Astrocyte of the cerebellum (primary cell): ENCODE measurements around the gene OTUB1.

Source experiments
- DNase-seq: peaks from one replicate; pipeline ENCODE4 v3.0.0-alpha.2; 2011; ENCODE audit warnings: low read depth
- H3K4me3 ChIP-seq: 2 replicates; pipeline ENCODE4 v1.5.1; 2011; ENCODE audit warnings: mild to moderate bottlenecking, low read depth, low read length, moderate library complexity
- in situ Hi-C: cut with HindIII; loops from 2 replicates; pipeline ENCODE4 v1.10.0; 2017; ENCODE audit warnings: low sequenced_read_pairs
- TF ChIP-seq, protein P1 (sequence below): IDR thresholded peaks from 2 replicates; pipeline ENCODE4 v1.5.1; 2012; ENCODE audit warnings: low read length, low read depth, moderate library complexity, mild to moderate bottlenecking; ENCODE audit errors: missing control alignments

Gene OTUB1

DNA sequence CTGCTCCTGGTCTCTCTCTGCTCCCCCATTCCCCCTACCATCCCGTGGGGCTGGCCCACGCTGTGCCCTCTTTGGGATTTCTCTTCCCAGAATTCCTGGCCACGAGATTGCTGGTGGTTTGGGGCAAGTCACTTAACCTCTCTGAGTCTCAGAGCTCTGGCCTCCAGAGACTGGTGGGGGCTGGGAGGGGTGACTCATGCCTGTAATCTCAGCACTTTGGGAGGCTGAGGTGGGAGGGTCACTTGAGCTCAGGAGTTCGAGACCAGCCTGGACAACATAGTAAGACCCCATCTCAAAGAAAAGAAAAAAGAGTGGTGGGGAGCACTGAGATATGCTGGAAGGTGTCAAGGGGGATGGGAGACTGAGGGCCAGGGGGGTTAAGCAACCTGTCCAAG, 18.3 kb downstream of the OTUB1 start:
- in situ Hi-C loops = loop anchor here (5.0 to 10.0 kb wide), 3 partner anchors 70 to 158 kb away; no protein-coding TSS in a partner anchor
- DNase-seq = no peak
- no peak overlapping the region for H3K4me3 ChIP-seq
- TF ChIP-seq, protein P1, sequence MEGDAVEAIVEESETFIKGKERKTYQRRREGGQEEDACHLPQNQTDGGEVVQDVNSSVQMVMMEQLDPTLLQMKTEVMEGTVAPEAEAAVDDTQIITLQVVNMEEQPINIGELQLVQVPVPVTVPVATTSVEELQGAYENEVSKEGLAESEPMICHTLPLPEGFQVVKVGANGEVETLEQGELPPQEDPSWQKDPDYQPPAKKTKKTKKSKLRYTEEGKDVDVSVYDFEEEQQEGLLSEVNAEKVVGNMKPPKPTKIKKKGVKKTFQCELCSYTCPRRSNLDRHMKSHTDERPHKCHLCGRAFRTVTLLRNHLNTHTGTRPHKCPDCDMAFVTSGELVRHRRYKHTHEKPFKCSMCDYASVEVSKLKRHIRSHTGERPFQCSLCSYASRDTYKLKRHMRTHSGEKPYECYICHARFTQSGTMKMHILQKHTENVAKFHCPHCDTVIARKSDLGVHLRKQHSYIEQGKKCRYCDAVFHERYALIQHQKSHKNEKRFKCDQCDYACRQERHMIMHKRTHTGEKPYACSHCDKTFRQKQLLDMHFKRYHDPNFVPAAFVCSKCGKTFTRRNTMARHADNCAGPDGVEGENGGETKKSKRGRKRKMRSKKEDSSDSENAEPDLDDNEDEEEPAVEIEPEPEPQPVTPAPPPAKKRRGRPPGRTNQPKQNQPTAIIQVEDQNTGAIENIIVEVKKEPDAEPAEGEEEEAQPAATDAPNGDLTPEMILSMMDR = no peak

DNA sequence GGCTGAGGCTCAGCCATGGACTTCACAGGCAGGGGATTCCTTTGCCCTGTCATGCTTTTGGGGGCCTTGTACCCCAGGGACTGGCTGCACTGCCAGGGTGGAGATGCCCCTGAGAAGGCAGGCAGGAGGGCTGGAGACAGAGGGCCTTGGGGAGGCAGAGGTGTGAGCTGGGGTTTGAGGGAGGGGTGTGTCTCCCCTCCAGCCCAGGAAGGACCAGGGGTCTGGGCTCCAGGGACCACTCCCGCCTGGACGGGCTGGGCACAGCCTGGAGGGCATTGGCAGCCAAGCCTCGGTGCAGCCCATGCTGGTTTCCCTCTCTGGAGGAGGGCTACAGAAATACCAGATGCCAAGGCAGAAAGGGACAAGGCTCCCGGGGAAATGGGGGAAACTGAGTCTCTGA, 19.5 kb downstream of the OTUB1 start:
- in situ Hi-C loops = loop anchor here (5.0 to 10.0 kb wide), 3 partner anchors 47 to 87 kb away; no protein-coding TSS in a partner anchor
- no peak overlapping the region for H3K4me3 ChIP-seq
- TF ChIP-seq, protein P1 = no peak
- DNase-seq = no peak

DNA sequence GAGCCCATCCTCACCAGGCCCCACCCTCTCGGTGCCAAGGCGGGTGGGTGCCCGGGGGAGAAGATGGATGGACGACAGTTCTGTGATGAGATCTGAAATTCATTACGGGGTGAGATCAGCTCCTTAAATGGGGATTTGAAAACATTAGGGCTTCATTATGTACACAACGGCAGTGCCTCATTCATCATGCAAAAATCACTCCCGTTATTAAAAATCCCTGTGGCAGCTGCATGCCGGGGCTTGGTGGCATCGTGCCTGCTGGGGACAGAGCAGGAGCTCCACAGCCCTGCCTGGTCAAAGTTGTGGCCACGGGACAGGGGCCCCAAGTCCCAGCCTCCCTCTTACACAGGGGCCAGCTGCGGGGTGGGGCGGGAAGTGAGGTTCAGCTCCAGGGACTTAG, 20.2 kb downstream of the OTUB1 start:
- H3K4me3 ChIP-seq = no peak overlapping the region
- in situ Hi-C loops = loop anchor here (5.0 to 10.0 kb wide), 3 partner anchors 46 to 86 kb away; no protein-coding TSS in a partner anchor
- TF ChIP-seq, protein P1 = no peak

DNA sequence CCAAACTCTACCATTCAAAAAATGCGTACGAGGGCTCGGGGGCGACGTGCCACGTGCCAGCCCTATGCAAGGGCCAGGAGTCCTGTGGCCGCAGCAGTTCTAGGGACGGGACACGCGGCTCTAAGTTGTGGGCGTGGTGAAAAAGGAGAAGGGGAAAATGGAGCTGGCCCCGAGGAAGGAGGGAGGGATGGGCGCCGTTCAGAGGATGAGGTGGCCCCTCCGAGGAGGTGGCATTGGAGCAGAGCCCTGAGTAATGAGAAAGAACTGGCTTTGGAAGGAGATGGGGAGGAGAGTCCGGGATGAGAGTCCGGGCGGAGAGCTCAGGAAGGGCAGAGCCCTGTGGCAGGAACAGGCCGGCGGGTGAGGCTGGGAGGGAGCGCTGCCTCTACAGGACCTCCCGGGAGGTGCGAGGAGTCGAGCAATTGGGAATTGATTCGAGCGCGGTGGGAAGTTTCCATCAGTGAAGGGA, 21.0 kb downstream of the OTUB1 start:
- TF ChIP-seq, protein P1 = peak; percentile 10
- DNase-seq = no peak
- H3K4me3 ChIP-seq = peak overlapping the region; percentile 22
- in situ Hi-C loops = loop anchor here (5.0 to 10.0 kb wide), 3 partner anchors 45 to 85 kb away; no protein-coding TSS in a partner anchor

More for the DNA sequence above, 20.2 kb downstream of the OTUB1 start:
- DNase-seq = no peak

DNA sequence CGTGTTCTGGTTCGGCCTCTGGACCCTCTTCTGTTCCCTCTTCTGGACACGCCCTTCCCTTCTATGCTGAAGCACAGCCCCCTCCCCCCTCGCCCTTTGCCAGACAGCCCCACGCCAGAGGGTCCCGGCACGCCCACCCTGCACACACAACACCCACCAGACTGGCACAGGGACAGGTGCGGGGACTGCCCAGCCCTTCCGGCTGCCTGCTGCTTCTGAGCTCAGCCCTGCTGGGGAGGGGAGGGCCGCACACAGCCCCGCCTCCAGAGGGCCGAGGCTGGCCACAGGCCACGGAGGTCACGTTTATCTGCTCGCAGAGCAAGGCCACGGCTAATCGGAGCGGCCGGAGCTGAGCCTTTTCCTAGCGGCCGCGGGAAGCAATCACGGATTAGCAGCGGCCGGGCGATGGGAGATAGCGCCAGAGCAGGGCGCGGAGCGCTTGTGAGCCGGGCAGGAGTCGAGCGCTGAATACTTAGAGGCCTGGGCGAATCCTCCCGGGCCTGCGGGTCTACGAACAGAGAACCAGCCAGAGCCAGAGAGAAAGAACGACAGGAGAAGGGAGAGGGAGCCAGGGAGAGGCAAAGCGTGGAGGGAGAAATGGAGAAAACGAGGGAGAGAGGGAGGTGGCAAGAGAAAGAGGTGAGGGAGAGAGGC, 21.5 kb downstream of the OTUB1 start:
- no peak for DNase-seq
- TF ChIP-seq, protein P1 = peak; percentile 32
- H3K4me3 ChIP-seq = peak overlapping the region; percentile 22
- in situ Hi-C loops = loop anchor here (5.0 to 10.0 kb wide), 3 partner anchors 45 to 85 kb away; no protein-coding TSS in a partner anchor

DNA sequence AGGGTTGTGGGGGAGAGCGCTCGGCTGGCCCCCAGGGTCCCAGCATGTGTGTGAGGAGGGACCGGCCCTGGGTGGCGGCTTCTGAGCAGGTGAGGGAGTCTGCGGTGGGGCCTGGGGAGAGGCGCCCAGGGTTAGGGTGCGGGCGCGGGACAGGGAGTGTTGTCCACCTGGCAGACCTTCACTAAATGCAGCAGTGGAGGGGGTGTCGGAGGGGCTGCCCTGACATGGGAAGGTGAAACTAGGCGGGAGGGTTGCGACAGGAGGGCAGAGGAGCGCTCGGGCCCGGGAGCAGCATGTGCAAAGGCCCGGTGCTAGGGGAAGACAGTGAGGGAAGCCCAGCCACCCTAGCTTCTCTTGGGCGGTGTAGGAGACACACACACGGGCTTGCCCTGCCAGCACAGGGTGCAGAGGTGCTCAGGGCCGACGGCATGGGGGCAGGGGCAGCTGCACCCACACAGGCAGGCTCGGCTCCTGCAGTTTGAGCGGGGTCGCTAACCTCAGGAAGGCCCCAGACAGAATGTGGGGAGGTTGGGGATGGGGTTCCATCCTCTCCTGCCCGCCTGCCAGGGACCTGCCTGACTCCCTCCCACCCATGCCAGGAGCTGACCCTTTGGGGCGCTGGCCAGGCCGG, 22.2 kb downstream of the OTUB1 start:
- DNase-seq = no peak
- no peak overlapping the region for H3K4me3 ChIP-seq
- in situ Hi-C loops = loop anchor here (5.0 to 10.0 kb wide), 3 partner anchors 44 to 84 kb away; no protein-coding TSS in a partner anchor
- TF ChIP-seq, protein P1 = no peak
